A673 (cell line): Measurements from ENCODE around the gene MOCS1.

Experiments used
- EZH2 ChIP-seq: fragments of 200-600 bp; sonication (generic); IDR thresholded peaks from 2 replicates; pipeline ENCODE4 v1.6.1; 2017; ENCODE audit warnings: borderline replicate concordance, low read depth, mild to moderate bottlenecking, mixed read lengths, antibody characterized with exemption, low read length; ENCODE audit not compliant: poor library complexity, severe bottlenecking
- TF ChIP-seq, protein P1 (sequence below): fragments of 300-800, 200-600 bp; sonication (generic); conservative IDR thresholded peaks from 2 replicates; pipeline ENCODE4 v1.5.1; 2017; ENCODE audit warnings: low read depth, mild to moderate bottlenecking, antibody characterized with exemption, low read length, moderate library complexity, mixed read lengths

DNA sequence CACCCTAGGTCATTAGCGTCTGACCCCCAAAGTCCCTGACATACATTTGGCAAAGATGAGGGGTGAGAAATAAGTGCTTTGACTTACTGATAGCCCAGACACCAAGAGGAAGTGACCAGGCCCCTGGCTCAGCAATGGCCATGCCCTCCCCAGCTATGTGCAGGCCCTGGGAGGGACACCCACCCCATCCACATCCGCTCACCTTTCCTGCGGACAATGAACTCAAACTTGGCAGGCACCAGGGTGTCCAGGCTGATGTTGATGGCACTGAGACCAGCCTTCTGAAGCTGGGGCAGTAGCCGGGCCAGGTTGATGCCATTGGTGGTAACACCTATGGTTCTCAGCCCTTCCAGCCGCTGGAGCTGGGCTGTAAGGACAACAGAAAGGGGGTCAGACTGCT, 18.4 kb downstream of the MOCS1 start:
- TF ChIP-seq, protein P1, sequence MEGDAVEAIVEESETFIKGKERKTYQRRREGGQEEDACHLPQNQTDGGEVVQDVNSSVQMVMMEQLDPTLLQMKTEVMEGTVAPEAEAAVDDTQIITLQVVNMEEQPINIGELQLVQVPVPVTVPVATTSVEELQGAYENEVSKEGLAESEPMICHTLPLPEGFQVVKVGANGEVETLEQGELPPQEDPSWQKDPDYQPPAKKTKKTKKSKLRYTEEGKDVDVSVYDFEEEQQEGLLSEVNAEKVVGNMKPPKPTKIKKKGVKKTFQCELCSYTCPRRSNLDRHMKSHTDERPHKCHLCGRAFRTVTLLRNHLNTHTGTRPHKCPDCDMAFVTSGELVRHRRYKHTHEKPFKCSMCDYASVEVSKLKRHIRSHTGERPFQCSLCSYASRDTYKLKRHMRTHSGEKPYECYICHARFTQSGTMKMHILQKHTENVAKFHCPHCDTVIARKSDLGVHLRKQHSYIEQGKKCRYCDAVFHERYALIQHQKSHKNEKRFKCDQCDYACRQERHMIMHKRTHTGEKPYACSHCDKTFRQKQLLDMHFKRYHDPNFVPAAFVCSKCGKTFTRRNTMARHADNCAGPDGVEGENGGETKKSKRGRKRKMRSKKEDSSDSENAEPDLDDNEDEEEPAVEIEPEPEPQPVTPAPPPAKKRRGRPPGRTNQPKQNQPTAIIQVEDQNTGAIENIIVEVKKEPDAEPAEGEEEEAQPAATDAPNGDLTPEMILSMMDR, result no peak
- no peak for TF ChIP-seq EZH2
